H9 (cell line): ENCODE results near the gene KSR1. TPM values are rescaled to one million over a fixed set of nuclear protein-coding genes. Genes with fewer than 3 reads are reported as not detected.
"Not testable (repeated sequence)": the region's sequence is repeated elsewhere in the genome, so short reads cannot be mapped to it uniquely, and the experiment has no call there.

Source experiments
- DNase-seq: peaks from one replicate; pipeline ENCODE4 v3.0.0-alpha.2; 2017
- H2AFZ ChIP-seq: one replicate; pipeline ENCODE4 v1.6.1; 2013; ENCODE audit warnings: mild to moderate bottlenecking, low read length, control low read depth, moderate library complexity
- H2AK5ac ChIP-seq: 2 replicates; pipeline ENCODE4 v1.6.1; 2013; ENCODE audit warnings: low read length, control low read depth, mixed read lengths; ENCODE audit not compliant: insufficient read length
- H2BK120ac ChIP-seq: one replicate; pipeline ENCODE4 v1.6.1; 2013; ENCODE audit warnings: low read depth, mild to moderate bottlenecking, low read length, control low read depth, inconsistent platforms; ENCODE audit not compliant: poor library complexity, severe bottlenecking
- H2BK12ac ChIP-seq: 2 replicates; pipeline ENCODE4 v1.6.1; 2013; ENCODE audit warnings: low read length, control low read depth, mixed read lengths, low read depth; ENCODE audit not compliant: insufficient read length
- H2BK15ac ChIP-seq: 2 replicates; pipeline ENCODE4 v1.6.1; 2013; ENCODE audit warnings: low read depth, low read length, control low read depth
- H2BK20ac ChIP-seq: one replicate; pipeline ENCODE4 v1.6.1; 2013; ENCODE audit warnings: low read depth, mild to moderate bottlenecking, low read length, control low read depth, inconsistent platforms; ENCODE audit not compliant: poor library complexity, severe bottlenecking
- H2BK5ac ChIP-seq: 2 replicates; pipeline ENCODE4 v1.6.1; 2013; ENCODE audit warnings: low read length, control low read depth, mixed read lengths; ENCODE audit not compliant: insufficient read length
- H3K14ac ChIP-seq: 2 replicates; pipeline ENCODE4 v1.6.1; 2013; ENCODE audit warnings: low read length, control low read depth; ENCODE audit not compliant: insufficient read depth
- H3K18ac ChIP-seq: 2 replicates; pipeline ENCODE4 v1.6.1; 2013; ENCODE audit warnings: low read depth, mild to moderate bottlenecking, mixed read lengths, low read length, control low read depth; ENCODE audit not compliant: insufficient read length
- H3K23ac ChIP-seq: 2 replicates; pipeline ENCODE4 v1.6.1; 2013; ENCODE audit warnings: low read length, control low read depth, mixed read lengths, low read depth; ENCODE audit not compliant: insufficient read length
- H3K23me2 ChIP-seq: 2 replicates; pipeline ENCODE4 v1.6.1; 2013; ENCODE audit warnings: low read depth, mild to moderate bottlenecking, mixed read lengths, low read length, control low read depth; ENCODE audit not compliant: insufficient read length, poor library complexity, severe bottlenecking
- H3K27ac ChIP-seq: 2 replicates; pipeline ENCODE4 v1.5.1; 2013; ENCODE audit warnings: low read length, control low read depth, mixed read lengths, low read depth; ENCODE audit not compliant: insufficient read length
- H3K27me3 ChIP-seq: 2 replicates; pipeline ENCODE4 v1.6.1; 2013; ENCODE audit warnings: low read length, control low read depth, inconsistent platforms; ENCODE audit not compliant: insufficient read depth
- H3K4ac ChIP-seq: 2 replicates; pipeline ENCODE4 v1.6.1; 2013; ENCODE audit warnings: low read depth, mild to moderate bottlenecking, control low read depth, inconsistent platforms, low read length, moderate library complexity
- H3K4me1 ChIP-seq: 2 replicates; pipeline ENCODE4 v1.6.1; 2013; ENCODE audit warnings: low read length, control low read depth, inconsistent platforms; ENCODE audit not compliant: insufficient read depth
- H3K4me2 ChIP-seq: 2 replicates; pipeline ENCODE4 v1.6.1; 2013; ENCODE audit warnings: low read length, control low read depth, mixed read lengths; ENCODE audit not compliant: insufficient read length, insufficient read depth
- H3K56ac ChIP-seq: 2 replicates; pipeline ENCODE4 v1.6.1; 2013; ENCODE audit warnings: low read depth, mild to moderate bottlenecking, mixed read lengths, low read length, control low read depth; ENCODE audit not compliant: insufficient read length
- H3K79me1 ChIP-seq: 2 replicates; pipeline ENCODE4 v1.6.1; 2013; ENCODE audit warnings: low read depth, mild to moderate bottlenecking, moderate library complexity, low read length, control low read depth, inconsistent platforms; ENCODE audit not compliant: insufficient read depth, poor library complexity, severe bottlenecking
- H3K79me2 ChIP-seq: 2 replicates; pipeline ENCODE4 v1.6.1; 2013; ENCODE audit warnings: low read length, control low read depth, inconsistent platforms; ENCODE audit not compliant: insufficient read depth
- H3K9ac ChIP-seq: 2 replicates; pipeline ENCODE4 v1.6.1; 2013; ENCODE audit warnings: low read length, control low read depth, mixed read lengths; ENCODE audit not compliant: insufficient read length; ENCODE audit errors: extremely low read depth
- H3K9me3 ChIP-seq: one replicate; pipeline ENCODE4 v1.6.1; 2013; ENCODE audit warnings: low read depth, low read length, inconsistent platforms; ENCODE audit not compliant: control insufficient read depth
- H3T11ph ChIP-seq: one replicate; pipeline ENCODE4 v1.6.1; 2013; ENCODE audit warnings: mild to moderate bottlenecking, low read length, control low read depth, inconsistent platforms
- H4K20me1 ChIP-seq: one replicate; pipeline ENCODE4 v1.6.1; 2013; ENCODE audit not compliant: control insufficient read depth, insufficient read length, insufficient read depth
- H4K5ac ChIP-seq: 2 replicates; pipeline ENCODE4 v1.6.1; 2013; ENCODE audit warnings: low read depth, mild to moderate bottlenecking, mixed read lengths, low read length, control low read depth; ENCODE audit not compliant: insufficient read length
- H4K8ac ChIP-seq: replicated peaks from 2 replicates; pipeline ENCODE4 v1.6.1; 2013; ENCODE audit warnings: low read length, control low read depth, mixed read lengths, low read depth; ENCODE audit not compliant: insufficient read length
- H4K91ac ChIP-seq: 2 replicates; pipeline ENCODE4 v1.6.1; 2013; ENCODE audit warnings: low read depth, mild to moderate bottlenecking, moderate library complexity, mixed read lengths, low read length, control low read depth; ENCODE audit not compliant: insufficient read length
- H3K27ac Mint-ChIP-seq, 3 experiments: 2 replicates in 2 of 3; 3 replicates in 1 of 3; pipeline ENCODE4 v1.8.0; 2020 to 2021; ENCODE audit warnings: mixed read lengths in 3 of 3, mild to moderate bottlenecking in 1 of 3, moderate library complexity in 1 of 3
- H3K27me3 Mint-ChIP-seq: 2 replicates; pipeline ENCODE4 v1.8.0; 2021; ENCODE audit warnings: low read depth, mild to moderate bottlenecking, moderate library complexity, mixed read lengths
- H3K36me3 Mint-ChIP-seq, 3 experiments: 2 replicates in 2 of 3; 3 replicates in 1 of 3; pipeline ENCODE4 v1.8.0; 2020 to 2021; ENCODE audit warnings: low read depth in 3 of 3, mixed read lengths in 3 of 3; ENCODE audit not compliant: insufficient read depth in 1 of 3
- H3K4me1 Mint-ChIP-seq, 2 experiments: 2 replicates each; pipeline ENCODE4 v1.8.0; 2020; ENCODE audit warnings: mixed read lengths in 2 of 2
- H3K4me3 Mint-ChIP-seq, 2 experiments: 2 replicates in 1 of 2; 3 replicates in 1 of 2; pipeline ENCODE4 v1.8.0; 2020 to 2021; ENCODE audit warnings: mild to moderate bottlenecking in 2 of 2, mixed read lengths in 2 of 2, moderate library complexity in 1 of 2
- H3K9me3 Mint-ChIP-seq, 2 experiments: 2 replicates in 1 of 2; 3 replicates in 1 of 2; pipeline ENCODE4 v1.8.0; 2020; ENCODE audit warnings: mild to moderate bottlenecking in 2 of 2, mixed read lengths in 2 of 2, moderate library complexity in 1 of 2
- WGBS: extraction: QIAGEN DNeasy Blood & Tissue Kit; methylation state at CpG from one replicate; pipeline ENCODE4 v1.1.7; 2013; ENCODE audit warnings: missing lambda C conversion rate, low lambda C conversion rate, mixed read lengths; ENCODE audit not compliant: insufficient read length; ENCODE audit errors: extremely low coverage; 5-methylcytosine and 5-hydroxymethylcytosine counted together
- total RNA-seq: library from RNA; stranded (reverse); gene quantifications from 2 replicates; pipeline ENCODE4 v1.2.1, GENCODE V29; 2021
- TF ChIP-seq, protein P1 (sequence below): fragments of 200-600 bp; sonication (generic); conservative IDR thresholded peaks from 3 replicates; pipeline ENCODE4 v1.8.0; 2021; ENCODE audit warnings: antibody characterized with exemption, mild to moderate bottlenecking

Gene KSR1
- total RNA-seq, 1 experiment from 2014 or later, result 44.9 TPM

GRCh38 chr17:27647765-27648164, 191.5 kb downstream of the KSR1 start:
- no peak overlapping the region for H3T11ph ChIP-seq
- H3K4me2 ChIP-seq, result no peak overlapping the region
- no peaks in the 10 kb centered on the region for H3K9me3 Mint-ChIP-seq
- H3K23me2 ChIP-seq, result no peaks in the 10 kb centered on the region
- no peaks in the 10 kb centered on the region for H3K79me1 ChIP-seq
- H3K9me3 ChIP-seq, result no peaks in the 10 kb centered on the region
- no peak overlapping the region for H4K91ac ChIP-seq
- no peak overlapping the region for H2BK12ac ChIP-seq
- H2BK15ac ChIP-seq, result no peak overlapping the region
- H3K23ac ChIP-seq, result no peak overlapping the region
- WGBS, result no CpG with 5 or more reads among the region's 9 CpGs
- no peak overlapping the region for H3K56ac ChIP-seq
- no peaks in the 10 kb centered on the region for H3K27me3 ChIP-seq
- H2BK20ac ChIP-seq, result no peak overlapping the region
- no peak overlapping the region for H3K4me3 Mint-ChIP-seq
- no peak for DNase-seq
- no peak overlapping the region for H3K4ac ChIP-seq
- H3K18ac ChIP-seq, result no peak overlapping the region
- peaks cover 12 to 29% of the 10 kb centered on the region in 2 experiments for H3K4me1 Mint-ChIP-seq
- H2BK120ac ChIP-seq, result no peak overlapping the region
- H3K14ac ChIP-seq, result no peak overlapping the region
- peak overlapping the region in 1 of 3 experiments; percentile 13; a peak in 1 of 7 replicates for H3K27ac Mint-ChIP-seq
- no peak overlapping the region for H2AFZ ChIP-seq
- H4K20me1 ChIP-seq, result no peaks in the 10 kb centered on the region
- H3K36me3 Mint-ChIP-seq, result no peaks in the 10 kb centered on the region
- no peak overlapping the region for H3K9ac ChIP-seq
- H3K27ac ChIP-seq, result no peak overlapping the region
- no peaks in the 10 kb centered on the region; the same call in 1 of the 2 replicates for H3K4me1 ChIP-seq
- no peak overlapping the region for H4K5ac ChIP-seq
- TF ChIP-seq, protein P1, sequence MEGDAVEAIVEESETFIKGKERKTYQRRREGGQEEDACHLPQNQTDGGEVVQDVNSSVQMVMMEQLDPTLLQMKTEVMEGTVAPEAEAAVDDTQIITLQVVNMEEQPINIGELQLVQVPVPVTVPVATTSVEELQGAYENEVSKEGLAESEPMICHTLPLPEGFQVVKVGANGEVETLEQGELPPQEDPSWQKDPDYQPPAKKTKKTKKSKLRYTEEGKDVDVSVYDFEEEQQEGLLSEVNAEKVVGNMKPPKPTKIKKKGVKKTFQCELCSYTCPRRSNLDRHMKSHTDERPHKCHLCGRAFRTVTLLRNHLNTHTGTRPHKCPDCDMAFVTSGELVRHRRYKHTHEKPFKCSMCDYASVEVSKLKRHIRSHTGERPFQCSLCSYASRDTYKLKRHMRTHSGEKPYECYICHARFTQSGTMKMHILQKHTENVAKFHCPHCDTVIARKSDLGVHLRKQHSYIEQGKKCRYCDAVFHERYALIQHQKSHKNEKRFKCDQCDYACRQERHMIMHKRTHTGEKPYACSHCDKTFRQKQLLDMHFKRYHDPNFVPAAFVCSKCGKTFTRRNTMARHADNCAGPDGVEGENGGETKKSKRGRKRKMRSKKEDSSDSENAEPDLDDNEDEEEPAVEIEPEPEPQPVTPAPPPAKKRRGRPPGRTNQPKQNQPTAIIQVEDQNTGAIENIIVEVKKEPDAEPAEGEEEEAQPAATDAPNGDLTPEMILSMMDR, result no peak
- H4K8ac ChIP-seq, result no peak overlapping the region
- H2AK5ac ChIP-seq, result no peak overlapping the region
- H3K79me2 ChIP-seq, result no peaks in the 10 kb centered on the region
- no peaks in the 10 kb centered on the region; the same call in 1 of the 2 replicates for H3K27me3 Mint-ChIP-seq
- no peak overlapping the region for H2BK5ac ChIP-seq

GRCh38 chr17:27649111-27649571, 192.9 kb downstream of the KSR1 start:
- not testable (repeated sequence) for H2BK120ac ChIP-seq, H2BK20ac ChIP-seq, H2AFZ ChIP-seq, H2BK12ac ChIP-seq, H3K14ac ChIP-seq, H3K18ac ChIP-seq, H3K79me1 ChIP-seq, H3K27me3 Mint-ChIP-seq, H2BK15ac ChIP-seq, H3K27me3 ChIP-seq, H3K4ac ChIP-seq, H3K4me2 ChIP-seq, H3K4me1 ChIP-seq, H2AK5ac ChIP-seq, H3K27ac ChIP-seq, H3K36me3 Mint-ChIP-seq, H4K8ac ChIP-seq, H3K27ac Mint-ChIP-seq, H3T11ph ChIP-seq, H3K79me2 ChIP-seq, H3K9me3 ChIP-seq, H3K9me3 Mint-ChIP-seq, DNase-seq, H3K23ac ChIP-seq, H3K9ac ChIP-seq, H3K56ac ChIP-seq, H4K5ac ChIP-seq, H4K20me1 ChIP-seq, H3K23me2 ChIP-seq, H2BK5ac ChIP-seq, H3K4me3 Mint-ChIP-seq, H4K91ac ChIP-seq
- WGBS, result no CpG with 5 or more reads among the region's 5 CpGs
- peaks cover 12 to 25% of the 10 kb centered on the region in 2 experiments for H3K4me1 Mint-ChIP-seq
